ENCODE results near the gene SIGMAR1.

- TF ChIP-seq CTCF (IDR thresholded peaks at IDR 0.05): no peak
- TF ChIP-seq POLR2A (IDR thresholded peaks at IDR 0.05): no peak
Measured at GRCh38 chr9:34590381-34591247, 47.0 kb downstream of the SIGMAR1 start.
